Calu3 (cell line): ENCODE data around the gene SAG. TPM values are rescaled to one million over a fixed set of nuclear protein-coding genes. Genes with fewer than 3 reads are reported as not detected.

Experiments
- BruUV-seq: library from RNA; stranded (reverse); fragments of 400-500 nt; replicated peaks from 2 replicates; lab custom pipeline; 2021; lab: Mats Ljungman, UMichigan
- CTCF ChIA-PET: fragments of 300-600 bp; sonication (Branson Sonifier 250); formaldehyde crosslinking; loops from one replicate; lab custom pipeline; 2022; ENCODE audit warnings: antibody characterized with exemption; lab: Charles Lee
- DNase-seq: peaks from one replicate; pipeline ENCODE4 v3.0.0; 2022
- H3K27ac Mint-ChIP-seq: one replicate; pipeline ENCODE4 v1.8.0; 2022; ENCODE audit warnings: mixed read lengths; ENCODE audit not compliant: unreplicated experiment
- H3K27me3 Mint-ChIP-seq: one replicate; pipeline ENCODE4 v1.8.0; 2022; ENCODE audit warnings: mixed read lengths; ENCODE audit not compliant: unreplicated experiment
- H3K36me3 Mint-ChIP-seq: one replicate; pipeline ENCODE4 v1.8.0; 2022; ENCODE audit warnings: mild to moderate bottlenecking, moderate library complexity, mixed read lengths; ENCODE audit not compliant: insufficient read depth, unreplicated experiment
- H3K4me1 Mint-ChIP-seq: one replicate; pipeline ENCODE4 v1.8.0; 2022; ENCODE audit warnings: mild to moderate bottlenecking, low read depth, mixed read lengths; ENCODE audit not compliant: unreplicated experiment
- H3K4me3 Mint-ChIP-seq: one replicate; pipeline ENCODE4 v1.8.0; 2022; ENCODE audit warnings: mild to moderate bottlenecking, low read depth, moderate library complexity, mixed read lengths; ENCODE audit not compliant: unreplicated experiment
- H3K9me3 Mint-ChIP-seq: one replicate; pipeline ENCODE4 v1.8.0; 2022; ENCODE audit warnings: low read depth, mixed read lengths; ENCODE audit not compliant: unreplicated experiment
- intact Hi-C: fragments of 100-400 bp; cut with micrococcal nuclease; formaldehyde crosslinking; loops from one replicate; pipeline ENCODE4 v1.10.0; 2022; ENCODE audit not compliant: unreplicated experiment
- total RNA-seq: library from RNA; stranded (reverse); gene quantifications from 2 replicates; pipeline ENCODE4 v1.2.3, GENCODE V29; 2022
- TF ChIP-seq, protein P1 (sequence below): fragments of 200-600 bp; IDR thresholded peaks from one replicate; pipeline ENCODE4 v1.8.0; 2022; ENCODE audit warnings: antibody characterized with exemption; ENCODE audit not compliant: unreplicated experiment

The SAG gene
- total RNA-seq, 1 experiment from 2014 or later: not detected

- H3K27me3 Mint-ChIP-seq: no peaks in the 10 kb centered on the region
- H3K36me3 Mint-ChIP-seq: peaks cover 62% of the 10 kb centered on the region
- DNase-seq: no peak
- no peak overlapping the region for H3K4me3 Mint-ChIP-seq
- BruUV-seq: no TSS peak
- H3K4me1 Mint-ChIP-seq: no peaks in the 10 kb centered on the region
- CTCF ChIA-PET: no interaction called here
- no peak overlapping the region for H3K27ac Mint-ChIP-seq
- intact Hi-C loops: no loop called here
- no peaks in the 10 kb centered on the region for H3K9me3 Mint-ChIP-seq
- TF ChIP-seq, protein P1, sequence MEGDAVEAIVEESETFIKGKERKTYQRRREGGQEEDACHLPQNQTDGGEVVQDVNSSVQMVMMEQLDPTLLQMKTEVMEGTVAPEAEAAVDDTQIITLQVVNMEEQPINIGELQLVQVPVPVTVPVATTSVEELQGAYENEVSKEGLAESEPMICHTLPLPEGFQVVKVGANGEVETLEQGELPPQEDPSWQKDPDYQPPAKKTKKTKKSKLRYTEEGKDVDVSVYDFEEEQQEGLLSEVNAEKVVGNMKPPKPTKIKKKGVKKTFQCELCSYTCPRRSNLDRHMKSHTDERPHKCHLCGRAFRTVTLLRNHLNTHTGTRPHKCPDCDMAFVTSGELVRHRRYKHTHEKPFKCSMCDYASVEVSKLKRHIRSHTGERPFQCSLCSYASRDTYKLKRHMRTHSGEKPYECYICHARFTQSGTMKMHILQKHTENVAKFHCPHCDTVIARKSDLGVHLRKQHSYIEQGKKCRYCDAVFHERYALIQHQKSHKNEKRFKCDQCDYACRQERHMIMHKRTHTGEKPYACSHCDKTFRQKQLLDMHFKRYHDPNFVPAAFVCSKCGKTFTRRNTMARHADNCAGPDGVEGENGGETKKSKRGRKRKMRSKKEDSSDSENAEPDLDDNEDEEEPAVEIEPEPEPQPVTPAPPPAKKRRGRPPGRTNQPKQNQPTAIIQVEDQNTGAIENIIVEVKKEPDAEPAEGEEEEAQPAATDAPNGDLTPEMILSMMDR: no peak
Measured at GRCh38 chr2:233278921-233279320, 28.7 kb upstream of the SAG start.

- DNase-seq: no peak
- no peaks in the 10 kb centered on the region for H3K4me1 Mint-ChIP-seq
- CTCF ChIA-PET: no interaction called here
- intact Hi-C loops: no loop called here
- no peaks in the 10 kb centered on the region for H3K27me3 Mint-ChIP-seq
- no TSS peak for BruUV-seq
- peaks cover 67% of the 10 kb centered on the region for H3K36me3 Mint-ChIP-seq
- no peak overlapping the region for H3K27ac Mint-ChIP-seq
- TF ChIP-seq, protein P1: no peak
- no peak overlapping the region for H3K4me3 Mint-ChIP-seq
- no peaks in the 10 kb centered on the region for H3K9me3 Mint-ChIP-seq
Measured at GRCh38 chr2:233280114-233280693, 27.4 kb upstream of the SAG start.

GRCh38 chr2:233281553-233281952 is 26.1 kb upstream of the SAG start:
- intact Hi-C loops: no loop called here
- H3K36me3 Mint-ChIP-seq: peaks cover 60% of the 10 kb centered on the region

DNA sequence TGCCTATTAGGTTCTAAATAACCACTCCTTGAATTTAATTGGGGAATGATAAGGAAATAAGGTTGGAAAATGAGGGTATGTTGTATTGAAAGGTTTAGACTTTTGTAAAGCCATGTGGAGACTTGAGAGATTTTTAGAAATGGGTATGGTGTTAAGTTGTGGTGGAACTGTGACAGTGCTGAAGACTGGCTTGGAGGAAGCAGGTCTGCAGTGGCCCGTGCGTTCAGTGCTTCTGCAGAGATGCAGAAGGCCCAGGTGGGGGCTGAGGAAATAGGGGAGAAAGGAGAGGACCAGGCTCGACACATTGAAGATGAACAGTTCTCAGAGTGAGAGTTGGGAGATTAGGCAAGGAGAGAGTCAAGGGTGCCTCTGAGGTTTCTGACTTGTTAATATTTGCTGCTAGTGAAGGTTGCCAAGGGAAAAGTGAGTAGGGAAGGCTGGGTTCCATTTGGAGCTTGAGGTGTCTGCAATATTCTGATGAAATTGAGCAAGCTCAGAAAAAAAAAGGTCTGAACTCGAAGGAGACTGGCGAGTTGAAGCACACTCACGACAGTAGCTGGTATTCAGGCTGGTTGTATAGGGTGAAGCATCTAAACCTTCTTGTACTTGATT is 25.5 kb upstream of the SAG start:
- Mint-ChIP-seq H3K4me1 (no peaks in the 10 kb centered on the region), H3K27ac (no peak overlapping the region), H3K27me3 (no peaks in the 10 kb centered on the region), H3K4me3 (no peak overlapping the region), H3K9me3 (no peaks in the 10 kb centered on the region), H3K36me3 (peaks cover 60% of the 10 kb centered on the region)
- BruUV-seq: no TSS peak
- TF ChIP-seq, protein P1: no peak
- CTCF ChIA-PET: no interaction called here
- intact Hi-C loops: no loop called here
- DNase-seq: no peak

More at GRCh38 chr2:233281553-233281952, 26.1 kb upstream of the SAG start:
- H3K4me3 Mint-ChIP-seq: no peak overlapping the region
- DNase-seq: no peak
- H3K4me1 Mint-ChIP-seq: no peaks in the 10 kb centered on the region
- H3K27me3 Mint-ChIP-seq: no peaks in the 10 kb centered on the region
- no peaks in the 10 kb centered on the region for H3K9me3 Mint-ChIP-seq
- H3K27ac Mint-ChIP-seq: no peak overlapping the region
- TF ChIP-seq, protein P1: no peak
- no TSS peak for BruUV-seq
- CTCF ChIA-PET: no interaction called here
